MCF 10A (cell line): Measurements from ENCODE around the gene OLFM1. TPM values are rescaled to one million over a fixed set of nuclear protein-coding genes. Genes with fewer than 3 reads are reported as not detected.

Source experiments
- BruUV-seq: library from RNA; stranded (reverse); fragments of 400-500 nt; replicated peaks from 2 replicates; lab custom pipeline; 2021; lab: Mats Ljungman, UMichigan
- CTCF ChIA-PET: fragments of 300-600 bp; sonication (Branson Sonifier 250); formaldehyde crosslinking; extraction: SDS; loops from one replicate; lab custom pipeline; 2021; ENCODE audit warnings: antibody characterized with exemption, inconsistent platforms; lab: Yijun Ruan, JAX
- POLR2A ChIA-PET: fragments of 300-600, 350-650 bp; sonication (Branson Sonifier 250); formaldehyde crosslinking; extraction: SDS; loops from one replicate; lab custom pipeline; 2020; ENCODE audit warnings: antibody characterized with exemption, inconsistent platforms; lab: Yijun Ruan, JAX
- DNase-seq: peaks from one replicate; pipeline ENCODE4 v3.0.0-alpha.2; 2018; ENCODE audit not compliant: unreplicated experiment
- H3K27ac Mint-ChIP-seq: one replicate; pipeline ENCODE4 v1.8.0; 2022; ENCODE audit warnings: mild to moderate bottlenecking, low read depth, mixed read lengths; ENCODE audit not compliant: unreplicated experiment
- H3K27me3 Mint-ChIP-seq: one replicate; pipeline ENCODE4 v1.8.0; 2022; ENCODE audit warnings: mixed read lengths; ENCODE audit not compliant: insufficient read depth, unreplicated experiment
- H3K36me3 Mint-ChIP-seq: one replicate; pipeline ENCODE4 v1.8.0; 2022; ENCODE audit warnings: mild to moderate bottlenecking, moderate library complexity, mixed read lengths; ENCODE audit not compliant: insufficient read depth, unreplicated experiment
- H3K4me1 Mint-ChIP-seq: one replicate; pipeline ENCODE4 v1.8.0; 2022; ENCODE audit warnings: mixed read lengths; ENCODE audit not compliant: insufficient read depth, unreplicated experiment
- H3K4me3 Mint-ChIP-seq: one replicate; pipeline ENCODE4 v1.8.0; 2022; ENCODE audit warnings: mild to moderate bottlenecking, moderate library complexity, mixed read lengths; ENCODE audit not compliant: unreplicated experiment
- H3K9me3 Mint-ChIP-seq: one replicate; pipeline ENCODE4 v1.8.0; 2022; ENCODE audit warnings: mixed read lengths; ENCODE audit not compliant: unreplicated experiment
- CTCF ChIP-seq: fragments of 200-600 bp; IDR thresholded peaks from one replicate; pipeline ENCODE4 v1.8.0; 2022; ENCODE audit warnings: antibody characterized with exemption, mild to moderate bottlenecking; ENCODE audit not compliant: unreplicated experiment
- intact Hi-C: fragments of 100-400 bp; cut with micrococcal nuclease; formaldehyde crosslinking; loops from 2 replicates; pipeline ENCODE4 v1.14.1; 2022
- total RNA-seq: library from RNA; stranded (reverse); gene quantifications from 2 replicates; pipeline ENCODE4 v1.2.3, GENCODE V29; 2022

The OLFM1 gene
- total RNA-seq, 1 experiment from 2014 or later = not detected

GRCh38 chr9:135165003-135165711, 77.7 kb downstream of the OLFM1 start:
- no TSS peak for BruUV-seq
- Mint-ChIP-seq H3K9me3 (no peaks in the 10 kb centered on the region), H3K4me3 (no peak overlapping the region), H3K36me3 (no peaks in the 10 kb centered on the region), H3K4me1 (no peaks in the 10 kb centered on the region), H3K27me3 (peaks cover 84% of the 10 kb centered on the region), H3K27ac (no peak overlapping the region)
- TF ChIP-seq CTCF = no peak
- DNase-seq = no peak
- ChIA-PET POLR2A (no interaction called here), CTCF (interaction anchor here (0.8 kb wide), 1 partner anchor 352 kb away, joined by 3 read pairs; no protein-coding TSS in a partner anchor)
- intact Hi-C loops = no loop called here

GRCh38 chr9:135165756-135166519, 78.5 kb downstream of the OLFM1 start:
- POLR2A ChIA-PET = interaction anchor here (1.5 kb wide), 1 partner anchor 9 kb away, joined by 4 read pairs; no protein-coding TSS in a partner anchor

DNA sequence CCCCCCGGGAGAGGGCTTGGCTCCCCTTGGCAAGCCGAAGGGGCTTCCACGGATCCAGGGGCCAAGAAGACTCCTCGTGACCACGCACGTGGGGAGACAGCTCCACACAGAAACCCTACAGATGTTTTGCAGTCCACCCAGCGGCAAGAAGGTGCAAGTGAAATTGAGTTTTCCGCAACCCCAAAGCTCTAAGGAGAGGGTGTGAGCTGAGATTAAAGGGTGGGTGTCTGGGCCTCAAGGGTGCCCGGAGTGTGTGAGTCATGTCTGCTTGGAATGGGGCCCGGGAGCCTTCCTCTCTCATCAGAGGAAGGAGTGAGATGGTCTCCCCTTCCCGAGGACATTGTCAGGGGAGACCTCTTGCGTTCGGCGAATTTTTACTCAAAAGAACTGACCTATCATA, 79.1 kb downstream of the OLFM1 start:
- H3K27me3 Mint-ChIP-seq = peaks cover 72% of the 10 kb centered on the region

More at GRCh38 chr9:135165756-135166519, 78.5 kb downstream of the OLFM1 start:
- intact Hi-C loops = no loop called here
- H3K27ac Mint-ChIP-seq = no peak overlapping the region
- no peaks in the 10 kb centered on the region for H3K36me3 Mint-ChIP-seq
- no peaks in the 10 kb centered on the region for H3K4me1 Mint-ChIP-seq
- DNase-seq = no peak
- TF ChIP-seq CTCF = no peak
- no peaks in the 10 kb centered on the region for H3K9me3 Mint-ChIP-seq
- CTCF ChIA-PET = no interaction called here
- no TSS peak for BruUV-seq
- no peak overlapping the region for H3K4me3 Mint-ChIP-seq
- H3K27me3 Mint-ChIP-seq = peaks cover 79% of the 10 kb centered on the region

More for the DNA sequence above, 79.1 kb downstream of the OLFM1 start:
- no peaks in the 10 kb centered on the region for H3K9me3 Mint-ChIP-seq
- no peaks in the 10 kb centered on the region for H3K4me1 Mint-ChIP-seq
- no peak overlapping the region for H3K4me3 Mint-ChIP-seq
- H3K27ac Mint-ChIP-seq = no peak overlapping the region
- BruUV-seq = no TSS peak
- no peak for DNase-seq
- TF ChIP-seq CTCF = no peak
- CTCF ChIA-PET = no interaction called here
- POLR2A ChIA-PET = interaction anchor here (0.7 to 1.5 kb wide), 2 partner anchors 10 to 501 kb away, joined by 3 to 4 read pairs; no protein-coding TSS in a partner anchor
- H3K36me3 Mint-ChIP-seq = no peaks in the 10 kb centered on the region
- intact Hi-C loops = no loop called here
